ENCODE data around the gene KIF16B.

Gene KIF16B

GRCh38 chr20:16427571-16427970 lies 145.7 kb downstream of the KIF16B start:
- no peak for DNase-seq

- no peak for DNase-seq
These were observed 148.5 kb downstream of the KIF16B start for GRCh38 chr20:16424780-16425179.

- no peak for DNase-seq
These were observed 149.7 kb downstream of the KIF16B start for GRCh38 chr20:16423311-16424212.

GRCh38 chr20:16419138-16419715 lies 154.0 kb downstream of the KIF16B start:
- DNase-seq = no peak

- DNase-seq = no peak
These were observed 154.6 kb downstream of the KIF16B start for GRCh38 chr20:16418616-16419015.

- no peak for DNase-seq
These were observed 156.2 kb downstream of the KIF16B start for GRCh38 chr20:16417001-16417400.

GRCh38 chr20:16415071-16416053 lies 157.9 kb downstream of the KIF16B start:
- DNase-seq = no peak

GRCh38 chr20:16412906-16413305 lies 160.3 kb downstream of the KIF16B start:
- no peak for DNase-seq

- no peak for DNase-seq
These were observed 161.9 kb downstream of the KIF16B start for GRCh38 chr20:16411361-16411760.

GRCh38 chr20:16410626-16411025 lies 162.6 kb downstream of the KIF16B start:
- DNase-seq = no peak

- DNase-seq = no peak
These were observed 164.3 kb downstream of the KIF16B start for GRCh38 chr20:16408981-16409380.

GRCh38 chr20:16407251-16408067 lies 165.8 kb downstream of the KIF16B start:
- DNase-seq = no peak

GRCh38 chr20:16405254-16405653 lies 168.0 kb downstream of the KIF16B start:
- no peak for DNase-seq

GRCh38 chr20:16404640-16405039 lies 168.6 kb downstream of the KIF16B start:
- DNase-seq = no peak

- DNase-seq = no peak
These were observed 169.1 kb downstream of the KIF16B start for GRCh38 chr20:16404171-16404570.

- no peak for DNase-seq
These were observed 173.0 kb downstream of the KIF16B start for GRCh38 chr20:16400234-16400633.

- DNase-seq = no peak
These were observed 173.4 kb downstream of the KIF16B start for GRCh38 chr20:16399801-16400200.

- DNase-seq = no peak
These were observed 176.2 kb downstream of the KIF16B start for GRCh38 chr20:16397086-16397485.

- DNase-seq = no peak
These were observed 177.9 kb downstream of the KIF16B start for GRCh38 chr20:16395366-16395765.

- DNase-seq = no peak
These were observed 178.5 kb downstream of the KIF16B start for GRCh38 chr20:16394784-16395183.

- no peak for DNase-seq
These were observed 179.4 kb downstream of the KIF16B start for GRCh38 chr20:16393836-16394235.

- no peak for DNase-seq
These were observed 180.0 kb downstream of the KIF16B start for GRCh38 chr20:16393297-16393696.

Measured in activated CD4-positive, alpha-beta T cell treated with anti-CD3 and anti-CD28 coated beads for 1 hour (primary cell).